ENCODE results near the gene STAT5A. TPM values are rescaled to one million over a fixed set of nuclear protein-coding genes. Genes with fewer than 3 reads are reported as not detected.

The STAT5A gene
- total RNA-seq, 1 donor from 2014 or later: 7.3 TPM

DNA sequence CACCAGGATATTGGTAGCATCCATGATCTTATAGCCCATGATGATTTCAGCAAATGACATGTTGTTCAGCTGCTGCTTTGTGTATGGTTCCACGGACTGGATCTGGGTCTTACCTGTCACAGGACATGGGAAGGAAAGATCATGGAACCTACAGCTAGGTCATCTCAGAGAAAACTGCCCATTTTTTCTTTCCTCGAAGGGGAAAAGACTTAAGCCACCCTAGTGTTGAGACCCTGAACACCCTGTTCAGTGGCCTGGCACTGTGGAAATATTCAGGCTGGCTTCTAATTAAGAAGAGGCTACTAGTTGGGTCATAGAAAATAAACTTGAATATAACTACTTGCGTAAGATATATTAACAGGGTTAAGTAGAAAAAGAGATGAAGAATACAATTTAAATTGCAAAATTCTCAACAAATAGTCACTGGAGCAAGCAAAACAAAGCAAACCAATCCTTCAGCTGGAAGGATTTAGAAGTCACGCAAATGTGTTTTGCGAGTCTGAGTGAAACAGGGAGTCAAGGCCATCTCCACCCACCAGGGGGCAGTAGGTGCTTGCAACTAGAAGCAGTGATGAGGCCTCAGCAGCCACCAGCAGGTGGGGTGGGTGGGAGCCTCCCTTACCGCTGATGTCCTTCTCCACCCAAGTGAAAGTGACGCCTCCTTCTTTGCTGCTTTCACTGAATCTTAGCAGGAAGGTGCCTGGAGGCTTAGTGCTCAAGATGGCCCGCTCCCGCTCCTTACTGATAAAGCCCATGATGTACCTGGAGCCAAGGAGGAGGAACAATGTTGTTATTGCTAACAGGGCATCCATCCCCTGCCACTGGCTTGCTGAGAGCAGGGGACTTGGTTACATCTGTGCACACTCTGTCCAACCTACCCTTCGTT is 34.3 kb downstream of the STAT5A start:
- DNase-seq (ENCODE audit: low read depth): peak; percentile 92

DNA sequence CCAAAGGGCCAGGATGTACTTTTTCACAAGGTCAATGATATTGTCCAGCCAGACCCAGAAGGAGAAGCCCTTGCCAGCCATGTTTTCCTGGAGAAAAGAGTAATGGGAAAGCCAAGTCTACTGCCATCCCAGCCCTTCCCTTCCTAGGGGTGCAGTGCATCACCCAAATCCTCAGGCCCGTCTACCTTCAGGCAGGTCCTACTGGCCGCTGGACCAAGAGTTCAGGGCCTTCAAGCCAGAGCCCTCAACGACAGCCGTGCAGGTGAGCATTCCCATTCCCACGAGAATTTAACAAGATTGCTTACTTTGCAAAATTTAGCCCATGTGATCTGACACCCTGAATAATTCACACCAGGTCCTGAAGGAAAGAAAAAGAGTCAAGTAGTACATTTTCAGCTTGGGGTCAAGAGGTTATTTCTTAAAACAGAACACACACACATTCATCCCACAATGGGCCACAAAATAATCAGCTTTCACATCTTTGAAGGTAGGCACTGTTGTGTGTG is 35.0 kb downstream of the STAT5A start:
- DNase-seq (ENCODE audit: low read depth): no peak

DNA sequence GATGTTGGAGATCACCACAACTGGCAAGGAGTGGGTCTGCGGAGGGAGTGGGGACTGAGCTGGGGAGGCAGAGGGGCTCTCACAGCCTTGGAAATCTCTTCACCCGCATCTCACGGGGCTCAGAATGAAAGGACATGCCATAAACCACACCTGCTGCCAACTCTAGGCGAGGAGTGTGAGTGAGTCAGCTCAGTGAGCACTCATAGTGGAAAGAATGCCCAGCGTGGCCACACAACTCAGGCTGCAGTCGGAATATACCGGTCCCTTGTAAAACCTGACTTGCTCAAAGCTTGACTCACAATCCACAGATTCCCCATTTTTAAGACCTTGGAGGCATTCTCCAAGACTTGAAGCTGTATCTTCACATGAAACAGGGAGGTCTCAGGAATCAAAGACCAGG is 36.7 kb downstream of the STAT5A start:
- DNase-seq (ENCODE audit: low read depth): peak; percentile 92

DNA sequence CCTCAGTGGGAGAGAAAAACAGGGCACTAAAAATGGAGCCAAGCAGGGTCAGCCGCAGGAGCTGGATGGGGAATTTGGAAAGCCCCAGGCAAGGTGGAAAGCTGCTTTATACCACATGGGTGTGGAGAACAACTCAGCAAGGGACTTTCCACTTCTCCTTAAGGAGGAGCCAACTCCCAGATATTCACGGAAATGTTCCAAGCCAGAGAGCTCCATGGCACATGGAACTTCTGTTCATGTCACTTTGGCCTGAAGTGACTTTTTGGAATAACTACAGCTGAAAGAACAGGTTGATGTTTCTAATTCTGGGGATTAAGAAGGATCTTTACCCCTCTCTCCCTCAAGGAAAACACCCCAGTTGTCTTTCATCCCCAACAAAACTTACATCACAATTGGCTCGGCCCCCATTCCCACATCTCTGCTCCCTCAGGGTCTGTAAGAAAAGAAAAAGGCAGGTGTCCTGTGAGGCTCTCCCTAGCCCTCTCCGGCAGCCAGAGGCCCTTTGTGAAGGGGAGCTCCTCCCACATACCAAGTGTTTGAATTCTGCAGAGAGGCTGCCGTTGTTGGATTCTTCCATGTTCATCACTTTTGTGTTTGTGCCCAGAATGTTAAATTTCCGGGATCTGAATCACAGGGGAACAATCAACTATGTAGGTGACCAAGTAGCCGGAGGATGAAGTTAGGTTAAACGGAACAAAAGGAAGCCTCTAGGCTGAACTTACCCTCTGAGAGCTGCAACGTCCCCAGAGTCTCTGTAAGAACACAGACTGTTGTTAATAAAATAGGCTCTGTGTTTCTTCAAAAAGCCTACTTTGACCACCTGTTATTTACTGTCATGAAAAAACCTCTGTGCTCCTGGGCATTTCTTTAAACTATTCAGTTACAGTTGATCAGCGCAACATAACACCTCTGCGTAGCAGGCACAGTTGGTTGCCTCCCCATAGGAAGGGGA is 41.0 kb downstream of the STAT5A start:
- DNase-seq (ENCODE audit: low read depth): peak; percentile 90

DNA sequence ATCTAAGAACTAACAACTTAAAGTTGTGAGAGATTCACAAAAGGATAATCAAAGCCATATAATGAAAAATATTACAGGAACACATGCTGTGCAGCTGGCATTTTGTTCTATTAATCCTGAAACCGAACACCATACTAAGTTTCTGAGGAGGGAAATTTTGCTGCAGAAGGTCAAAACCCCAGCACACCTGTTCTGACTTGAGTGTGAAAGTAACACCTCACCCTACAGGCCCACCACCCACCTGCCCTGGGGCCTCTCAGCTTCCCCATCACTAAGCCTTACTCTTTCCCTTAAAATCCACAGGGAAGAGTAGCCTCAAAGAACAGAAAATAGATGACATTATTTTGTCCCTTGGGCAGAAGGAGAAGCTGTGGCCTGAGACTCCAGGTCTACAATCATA is 44.8 kb downstream of the STAT5A start:
- DNase-seq (ENCODE audit: low read depth): no peak

DNA sequence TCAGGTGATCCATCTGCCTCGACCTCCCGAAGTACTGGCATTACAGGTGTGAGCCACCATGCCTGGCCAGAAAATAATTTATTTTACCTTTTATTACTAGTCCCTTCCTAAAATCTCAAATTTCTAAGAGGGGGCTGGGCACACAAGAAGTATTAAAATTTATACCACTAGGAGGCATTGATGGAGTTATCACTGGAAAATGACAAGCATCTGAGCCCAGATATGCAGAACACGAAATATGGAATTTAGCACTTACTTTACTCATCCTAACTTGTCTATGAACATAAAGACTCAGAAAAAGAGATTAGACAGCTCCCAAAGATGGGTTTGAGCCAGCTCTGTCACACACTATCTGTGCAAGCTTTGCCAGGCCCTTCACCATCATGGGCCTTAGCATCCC is 46.4 kb downstream of the STAT5A start:
- no peak for DNase-seq (ENCODE audit: low read depth)

DNA sequence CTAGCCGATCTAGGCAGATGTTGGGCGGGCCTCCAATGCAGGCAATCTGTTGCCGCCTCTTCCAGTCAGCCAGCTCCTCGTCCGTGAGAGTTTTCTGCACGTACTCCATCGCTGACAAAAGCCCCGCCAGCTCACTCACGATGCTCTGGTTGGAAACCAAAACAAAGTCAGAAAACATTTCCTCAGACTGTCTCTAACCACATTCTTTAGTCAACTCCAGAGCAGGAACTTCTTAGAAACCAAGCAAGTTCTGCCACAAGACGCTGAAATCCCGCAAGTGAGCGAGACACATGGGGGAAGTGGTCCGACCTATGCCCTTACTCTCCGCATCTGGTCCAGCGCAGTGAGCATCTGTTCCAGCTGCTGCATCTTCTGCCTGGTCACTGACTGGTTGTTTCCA is 49.1 kb downstream of the STAT5A start:
- DNase-seq (ENCODE audit: low read depth): no peak

DNA sequence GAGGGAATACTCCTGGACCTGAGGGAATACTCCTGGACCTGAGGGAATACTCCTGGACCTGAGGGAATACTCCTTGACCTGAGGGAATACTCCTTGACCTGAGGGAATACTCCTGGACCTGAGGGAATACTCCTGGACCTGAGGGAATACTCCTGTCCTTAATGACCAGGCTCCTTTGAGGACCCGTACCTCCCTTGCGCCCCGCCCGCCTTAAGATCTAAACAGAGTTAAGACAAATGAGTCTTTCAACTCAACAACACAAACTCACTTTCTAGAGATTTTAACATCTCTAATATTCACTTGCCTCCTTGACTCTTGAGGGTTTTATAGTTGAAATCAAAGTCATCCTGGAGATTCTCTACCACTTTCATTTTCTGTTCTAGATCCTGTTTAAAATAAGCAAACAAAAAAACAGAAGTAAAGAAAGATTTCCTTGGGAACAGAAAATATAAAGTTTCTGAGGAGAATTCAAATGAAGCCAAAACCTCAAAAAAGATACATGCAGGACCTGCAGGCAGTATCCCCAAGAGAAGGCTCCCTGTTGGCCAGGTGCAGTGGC is 50.2 kb downstream of the STAT5A start:
- no peak for DNase-seq (ENCODE audit: low read depth)

DNA sequence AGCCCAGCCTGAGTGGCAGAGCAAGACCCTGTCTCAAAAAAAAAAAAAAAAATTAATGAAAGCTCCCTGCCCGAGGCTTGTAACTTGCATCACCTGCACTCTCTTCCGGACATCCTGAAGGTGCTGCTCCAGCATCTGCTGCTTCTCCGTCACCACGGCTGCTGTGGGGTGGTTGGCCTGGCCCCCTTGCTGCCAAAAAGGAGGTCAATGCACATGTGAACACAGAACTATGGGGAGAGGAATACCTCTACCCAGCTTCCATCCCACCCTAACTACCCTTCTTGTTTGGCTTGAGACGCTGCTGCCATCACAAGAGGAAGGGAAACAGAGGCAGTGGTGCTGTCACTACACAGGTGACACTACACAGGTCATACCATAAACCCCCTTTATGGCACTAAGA is 50.9 kb downstream of the STAT5A start:
- no peak for DNase-seq (ENCODE audit: low read depth)

DNA sequence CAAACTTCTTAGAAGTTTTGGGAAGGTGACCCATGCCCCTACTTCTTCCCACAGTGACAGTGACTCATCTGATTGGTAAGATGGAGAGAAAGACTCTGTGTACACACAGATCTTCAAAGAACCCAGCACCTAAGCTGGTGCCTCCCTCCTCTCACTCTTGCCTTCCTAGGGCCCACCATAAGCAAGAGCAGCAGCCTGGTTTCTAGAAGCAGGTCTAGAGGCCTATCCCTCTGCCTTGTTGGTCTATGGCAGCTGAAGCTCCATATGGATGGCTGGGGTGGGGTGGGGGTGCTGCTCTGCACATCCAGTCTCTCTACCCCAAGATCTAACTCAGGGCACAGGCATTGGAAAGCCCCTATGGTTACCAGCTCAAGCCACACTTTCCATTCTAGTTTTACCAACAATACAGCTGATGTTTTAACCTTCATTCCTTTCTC is 52.4 kb downstream of the STAT5A start:
- DNase-seq (ENCODE audit: low read depth): no peak

DNA sequence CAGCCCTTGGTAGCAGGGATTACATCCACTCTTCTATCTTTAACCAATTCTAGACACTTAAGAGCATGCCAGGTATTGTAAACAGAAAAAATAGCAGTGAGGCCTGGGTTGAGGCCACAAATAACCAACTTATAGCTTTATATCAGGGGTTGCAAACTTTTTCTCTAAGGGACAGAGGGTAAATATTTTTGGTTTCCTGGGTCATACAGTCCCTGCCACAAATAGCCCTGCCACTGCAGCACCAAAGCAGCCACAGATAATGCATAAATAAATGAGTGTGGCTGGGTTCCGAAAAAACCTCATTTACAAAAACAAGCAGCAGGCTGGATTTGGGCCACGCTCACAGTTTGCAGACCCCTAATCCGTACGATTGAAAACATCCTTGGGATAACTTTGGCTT is 53.3 kb downstream of the STAT5A start:
- DNase-seq (ENCODE audit: low read depth): no peak

DNA sequence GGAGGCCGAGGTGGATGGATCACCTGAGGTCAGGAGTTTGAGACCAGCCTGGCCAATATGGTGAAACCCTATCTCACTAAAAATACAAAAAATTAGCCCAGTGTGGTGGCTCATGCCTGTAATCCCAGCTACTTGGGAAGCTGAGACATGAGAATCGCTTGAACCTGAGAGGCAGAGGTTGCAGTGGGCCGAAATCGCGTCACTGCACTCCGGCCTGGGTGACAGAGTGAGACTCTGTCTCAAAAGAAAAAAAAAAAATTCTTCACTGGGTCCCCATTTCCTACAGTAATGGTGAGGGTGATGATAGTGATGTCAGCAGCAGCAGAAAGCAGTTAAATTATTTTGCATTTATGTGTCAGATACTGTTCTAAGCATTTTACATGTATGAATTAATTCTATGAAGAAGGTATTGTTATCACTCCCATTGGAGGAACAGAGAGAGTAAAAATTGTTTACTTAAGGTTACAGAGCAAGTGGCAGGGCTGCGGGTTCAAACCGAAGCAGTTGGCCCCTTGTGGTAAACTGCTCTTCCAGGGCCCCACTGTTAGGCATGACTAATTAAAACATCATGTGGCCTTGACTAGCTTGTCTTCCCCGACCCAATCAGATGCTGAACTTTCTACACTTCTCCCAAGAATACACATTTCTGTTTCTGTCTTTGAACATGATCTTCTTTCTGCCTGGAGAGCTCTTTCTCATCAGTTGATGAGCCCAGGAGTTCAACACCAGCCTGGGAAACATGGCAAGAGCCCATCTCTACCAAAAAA is 54.1 kb downstream of the STAT5A start:
- DNase-seq (ENCODE audit: low read depth): peak; percentile 83

DNA sequence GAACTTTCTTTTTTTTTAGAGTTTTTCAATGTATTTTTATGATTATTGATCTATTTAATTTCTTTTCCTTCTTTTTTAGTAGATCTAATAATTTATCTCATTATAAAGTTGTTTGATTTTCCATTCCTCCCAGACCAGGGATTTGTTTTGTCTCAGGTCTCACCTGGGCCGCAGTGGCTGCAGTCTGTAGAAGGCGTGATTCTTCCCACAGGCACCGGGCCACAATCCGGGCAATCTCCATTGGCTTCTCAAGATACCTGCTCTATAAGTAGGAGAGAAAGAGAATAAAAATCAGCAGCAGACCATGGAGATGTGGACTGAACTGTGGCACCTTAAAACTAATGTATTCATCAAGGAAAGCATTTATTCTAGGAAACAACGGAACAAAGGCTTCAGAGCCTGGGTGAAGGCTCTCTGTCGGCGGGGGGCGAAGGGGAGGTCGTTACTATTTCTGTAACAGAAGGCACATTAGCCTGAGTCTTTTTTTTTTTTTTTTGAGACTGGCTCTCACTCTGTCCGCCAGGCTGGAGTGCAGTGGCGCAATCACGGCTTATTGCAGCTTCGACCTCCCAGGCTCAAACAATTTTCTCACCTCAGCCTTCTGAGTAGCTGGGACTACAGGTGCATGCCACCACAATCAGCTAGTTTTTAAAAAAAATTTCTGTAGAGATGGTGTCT is 57.2 kb downstream of the STAT5A start:
- no peak for DNase-seq (ENCODE audit: low read depth)

DNA sequence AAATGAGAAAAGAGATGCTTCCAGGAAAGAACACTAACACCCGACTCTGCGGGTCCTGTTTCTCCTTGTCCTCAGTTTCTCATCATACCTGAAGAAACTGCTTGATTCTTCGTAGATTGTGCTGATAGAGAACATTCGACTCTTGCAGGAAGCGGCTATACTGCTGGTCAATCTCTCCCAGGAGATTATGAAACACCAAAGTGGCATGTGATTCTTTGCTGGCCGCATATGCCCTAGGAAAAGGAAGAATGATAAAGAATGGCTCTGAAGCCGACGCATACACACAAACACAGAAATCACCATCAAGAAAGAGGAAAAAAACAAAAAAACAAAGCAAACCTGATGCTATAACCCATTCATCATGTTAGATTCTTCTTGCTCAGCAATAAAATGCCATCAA is 58.2 kb downstream of the STAT5A start:
- DNase-seq (ENCODE audit: low read depth): no peak

DNA sequence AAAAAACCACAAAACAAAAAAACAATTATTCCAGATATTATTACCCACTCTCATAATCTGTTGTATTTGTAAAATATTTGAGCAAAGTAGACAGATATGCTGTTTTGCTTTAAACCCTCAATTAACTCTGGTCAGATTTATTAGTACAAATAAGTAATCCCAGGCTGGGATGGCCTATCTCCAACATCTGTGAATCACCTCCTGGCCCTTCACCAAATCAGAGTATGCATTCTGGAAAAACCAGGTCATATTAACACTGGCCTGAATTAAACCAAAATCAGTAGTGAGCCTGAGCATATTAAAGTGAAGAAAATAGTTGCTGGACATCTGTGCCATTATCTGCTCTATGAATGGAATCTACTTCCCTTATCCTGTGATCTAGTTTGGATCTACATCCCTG is 58.9 kb downstream of the STAT5A start:
- peak; percentile 62 for DNase-seq (ENCODE audit: low read depth)

DNA sequence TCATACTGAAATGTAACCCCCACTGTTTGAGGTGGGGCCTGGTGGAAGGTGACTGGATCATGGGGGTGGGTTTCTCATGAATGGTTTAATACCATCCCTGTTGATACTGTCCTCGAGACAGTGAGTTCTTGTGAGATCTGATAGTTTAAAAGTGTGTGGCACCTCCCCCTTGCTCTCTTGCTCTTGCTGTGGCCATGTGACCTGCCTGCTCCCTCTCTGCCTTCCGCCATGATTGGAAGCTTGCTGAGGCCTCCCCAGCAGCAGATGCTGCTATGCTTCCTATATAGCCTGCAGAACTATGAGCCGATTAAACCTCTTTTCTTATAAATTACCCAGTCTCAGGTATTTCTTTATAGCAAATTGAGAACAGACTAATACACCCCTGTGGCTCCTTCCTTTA is 59.3 kb downstream of the STAT5A start:
- DNase-seq (ENCODE audit: low read depth): no peak

DNA sequence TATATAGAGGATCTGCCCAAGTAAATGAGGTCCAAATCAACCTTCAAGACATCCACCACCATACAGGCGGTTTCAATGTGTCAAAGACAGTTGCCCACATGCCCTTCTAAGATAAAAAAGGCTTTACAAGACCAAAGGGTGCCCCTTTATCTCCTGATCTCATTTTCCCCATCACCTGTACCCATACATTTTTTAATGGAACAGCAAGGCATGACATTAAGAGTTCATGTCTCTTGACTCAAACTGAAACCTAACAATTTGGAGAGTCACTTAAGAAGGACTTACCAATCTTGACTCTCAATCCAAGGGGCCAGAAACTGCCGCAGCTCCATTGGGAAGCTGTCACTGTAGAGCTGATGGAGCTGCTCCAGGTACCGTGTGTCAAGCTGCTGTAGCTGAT is 59.8 kb downstream of the STAT5A start:
- no peak for DNase-seq (ENCODE audit: low read depth)

DNA sequence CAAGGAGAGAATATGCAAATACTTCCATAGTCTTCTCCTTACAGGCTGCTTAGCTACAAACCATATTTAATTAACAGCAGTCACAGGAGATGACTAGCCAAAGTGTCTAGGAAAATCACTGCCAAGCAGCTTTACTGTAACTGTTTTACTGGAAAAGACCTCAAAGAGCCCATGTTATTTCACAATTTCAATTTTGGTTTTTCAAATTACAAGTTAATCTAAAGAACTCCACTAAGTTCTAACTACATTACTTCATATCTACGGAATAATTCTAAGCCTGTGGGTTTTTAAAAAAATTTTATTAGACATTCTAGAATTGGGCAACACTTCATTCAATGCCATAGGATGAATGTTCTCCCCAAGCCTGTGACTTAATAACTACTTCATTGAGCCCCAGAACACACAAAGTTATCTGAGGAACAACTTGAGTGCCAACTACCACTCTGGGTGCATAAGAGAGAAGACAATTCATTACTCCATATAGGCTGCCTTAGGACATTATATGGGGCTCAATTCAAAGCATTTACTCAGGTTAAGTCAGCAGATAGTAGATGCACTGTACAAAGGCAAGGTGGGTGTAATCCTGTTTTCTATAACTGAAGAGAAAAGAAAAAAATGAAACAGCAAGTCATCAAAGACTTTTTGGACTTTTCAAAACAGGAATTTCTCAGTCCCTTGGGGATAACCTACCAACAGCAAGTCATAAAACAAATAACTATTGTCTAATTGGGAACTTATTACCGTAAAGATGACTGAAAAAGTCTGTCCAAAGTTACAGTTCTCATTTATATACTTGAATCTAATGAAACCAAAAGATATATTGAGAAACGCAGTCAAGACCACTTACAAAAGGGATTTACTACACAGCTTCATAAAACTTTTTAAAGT is 66.9 kb downstream of the STAT5A start:
- no peak for DNase-seq (ENCODE audit: low read depth)

DNA sequence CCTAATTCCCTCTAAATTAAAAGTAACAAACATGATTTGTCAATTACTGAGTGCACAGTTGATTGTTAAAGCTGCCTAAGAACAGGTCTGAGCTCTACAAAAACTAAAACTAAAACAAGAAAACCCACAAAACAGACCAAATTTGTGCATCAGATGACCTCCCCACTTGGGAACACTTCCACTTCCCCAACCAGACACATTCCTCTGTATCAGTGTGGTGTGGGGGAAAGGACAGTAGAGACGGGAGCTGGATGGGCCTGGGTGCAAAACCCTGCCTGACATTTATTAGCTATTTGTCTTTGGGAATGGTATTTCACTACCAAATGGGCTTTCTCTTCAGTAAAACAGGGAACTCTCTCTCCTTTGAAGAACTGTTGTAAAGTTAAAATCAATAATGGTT is 70.1 kb downstream of the STAT5A start:
- DNase-seq (ENCODE audit: low read depth): no peak
